ENCODE data around the gene CHKB.
"Not testable (repeated sequence)": the region's sequence is repeated elsewhere in the genome, so short reads cannot be mapped to it uniquely, and the experiment has no call there.

Gene CHKB

DNA sequence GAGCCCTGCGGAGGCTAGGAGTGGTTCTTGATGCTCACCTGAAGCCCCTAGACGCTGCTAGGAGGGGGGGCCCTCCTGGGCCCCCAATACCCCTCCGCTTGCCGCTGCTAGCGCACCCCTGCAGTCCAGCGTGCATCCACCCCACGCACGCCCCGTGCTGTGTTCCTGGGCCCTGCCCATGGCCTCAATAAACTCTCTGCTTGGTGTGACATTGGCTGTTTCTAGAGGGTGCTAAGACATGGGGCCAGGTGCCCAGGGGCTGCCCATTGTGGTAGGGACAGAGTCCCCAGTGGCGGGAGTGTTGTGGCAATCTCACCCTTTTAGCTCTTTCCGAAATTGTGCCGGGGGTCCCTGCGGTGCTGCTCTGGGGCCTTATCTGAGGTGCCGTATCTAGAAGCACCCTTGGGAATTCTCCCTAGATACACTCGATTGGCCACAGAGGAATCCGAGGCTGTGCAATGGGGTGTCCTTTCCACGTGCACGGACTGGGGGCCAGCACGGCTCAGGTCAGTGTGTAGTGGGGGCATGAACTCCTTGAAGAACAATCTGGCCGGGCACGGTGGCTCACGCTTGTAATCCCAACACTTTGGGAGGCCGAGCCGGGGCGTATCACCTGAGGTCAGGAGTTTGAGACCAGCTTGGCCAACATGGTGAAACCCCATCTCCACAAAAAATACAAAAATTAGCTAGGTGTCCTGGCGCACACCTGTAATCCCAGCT lies 28.9 kb upstream of the CHKB start:
- DNase-seq, result no peak

DNA sequence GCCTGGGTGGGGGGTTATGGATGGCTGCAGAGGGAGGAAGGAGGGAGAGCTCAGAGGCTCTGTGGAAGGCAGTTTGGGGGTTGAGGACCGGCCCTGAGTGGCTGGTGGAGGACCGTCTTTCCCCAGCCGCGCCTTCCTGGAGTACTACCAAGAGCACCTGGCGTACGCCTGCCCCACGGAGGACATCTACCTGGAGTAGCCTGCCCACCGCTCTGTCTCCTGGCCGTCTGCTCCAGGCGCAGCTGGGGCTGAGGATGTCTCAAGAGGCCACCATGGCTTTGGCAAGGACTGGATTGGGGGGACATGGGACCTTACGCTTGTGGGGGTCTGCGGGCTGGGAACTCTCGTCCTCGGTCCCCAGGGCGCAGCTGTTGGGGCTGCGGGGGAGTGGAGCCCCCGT lies 27.9 kb upstream of the CHKB start:
- DNase-seq, result no peak

DNA sequence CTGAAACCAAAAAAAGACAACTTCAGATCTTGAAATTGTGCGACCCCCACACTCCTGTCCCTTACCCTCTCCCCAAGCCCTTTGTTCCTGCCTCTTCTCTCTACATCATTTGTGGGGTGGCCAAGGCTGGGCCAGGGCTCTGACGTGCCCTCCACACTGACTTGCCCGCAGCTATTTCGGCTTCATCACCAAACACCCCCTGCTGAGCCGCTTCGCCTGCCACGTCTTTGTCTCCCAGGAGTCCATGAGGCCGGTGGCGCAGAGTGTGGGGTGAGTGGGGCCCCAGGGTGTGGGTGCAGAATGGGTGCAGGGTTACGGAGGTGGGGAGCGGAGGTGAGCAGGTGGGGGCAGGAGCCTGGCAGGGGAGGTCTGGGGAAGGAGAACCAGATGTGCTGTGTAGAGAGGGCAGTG lies 27.4 kb upstream of the CHKB start:
- DNase-seq, result no peak

DNA sequence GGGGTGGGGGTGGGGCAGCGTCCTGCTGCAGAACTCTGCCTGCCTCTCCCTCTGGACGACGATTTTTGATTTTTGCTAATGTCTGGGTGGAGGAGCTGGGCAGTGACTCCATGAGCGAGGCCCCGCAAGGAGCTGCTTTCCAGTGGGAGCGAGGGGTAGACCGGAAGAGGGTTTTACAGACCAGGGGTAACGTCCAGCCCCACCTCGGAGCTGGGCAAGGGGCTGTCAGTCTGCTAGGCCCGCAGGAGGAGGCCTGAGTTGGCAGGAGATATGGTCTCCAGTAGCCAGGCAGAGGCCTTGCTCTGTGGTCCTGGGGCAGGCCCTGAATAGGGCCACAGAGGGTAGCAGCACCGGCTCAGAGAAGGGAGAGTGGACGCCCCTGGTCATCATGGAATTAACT lies 26.9 kb upstream of the CHKB start:
- no peak for DNase-seq

DNA sequence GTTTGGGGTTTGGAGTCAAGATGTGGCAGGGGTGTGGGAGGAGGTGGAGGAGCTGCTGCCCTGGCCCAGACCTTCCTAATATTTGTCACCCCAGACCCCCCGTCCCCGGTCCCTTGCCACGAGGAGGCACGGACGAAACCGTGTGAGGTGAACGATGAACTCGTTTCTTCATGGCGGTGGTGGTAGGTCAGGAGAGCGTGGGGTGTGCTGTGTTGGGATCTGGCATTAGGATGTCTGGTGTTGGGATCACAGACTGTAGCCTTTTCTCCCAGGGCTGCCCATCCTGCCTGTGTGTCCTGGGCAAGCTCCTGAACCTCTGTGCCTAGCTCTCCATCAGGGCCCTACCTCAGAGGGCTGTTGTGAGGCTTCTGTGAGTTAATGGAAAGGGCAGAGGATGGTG lies 26.3 kb upstream of the CHKB start:
- no peak for DNase-seq

DNA sequence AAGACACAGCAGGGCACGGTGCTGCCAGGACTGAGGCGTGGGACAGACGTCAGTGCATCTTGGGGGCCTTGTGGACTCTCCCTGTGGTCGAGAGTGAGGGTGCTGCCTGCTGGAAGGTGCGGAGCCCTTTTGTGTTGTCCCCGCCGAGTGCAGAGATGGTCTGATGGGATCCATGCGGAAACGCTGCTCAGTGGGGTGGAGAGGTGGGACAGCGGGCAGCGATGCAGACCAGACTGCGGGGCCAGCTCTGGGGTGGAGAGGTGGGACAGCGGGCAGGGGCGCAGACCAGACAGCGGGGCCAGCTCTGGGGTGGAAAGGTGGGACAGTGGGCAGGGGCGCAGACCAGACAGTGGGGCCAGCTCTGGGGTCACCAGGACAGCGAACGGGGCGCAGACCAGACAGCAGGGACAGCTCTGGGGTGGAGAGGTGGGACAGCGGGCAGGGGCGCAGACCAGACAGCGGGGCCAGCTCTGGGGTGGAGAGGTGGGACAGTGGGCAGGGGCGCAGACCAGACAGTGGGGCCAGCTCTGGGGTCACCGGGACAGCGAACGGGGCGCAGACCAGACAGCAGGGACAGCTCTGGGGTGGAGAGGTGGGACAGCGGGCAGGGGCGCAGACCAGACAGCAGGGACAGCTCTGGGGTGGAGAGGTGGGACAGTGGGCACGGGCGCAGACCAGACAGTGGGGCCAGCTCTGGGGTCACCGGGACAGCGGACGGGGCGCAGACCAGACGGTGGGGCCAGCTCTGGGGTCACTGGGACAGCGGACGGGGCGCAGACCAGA lies 25.6 kb upstream of the CHKB start:
- not testable (repeated sequence) for DNase-seq

DNA sequence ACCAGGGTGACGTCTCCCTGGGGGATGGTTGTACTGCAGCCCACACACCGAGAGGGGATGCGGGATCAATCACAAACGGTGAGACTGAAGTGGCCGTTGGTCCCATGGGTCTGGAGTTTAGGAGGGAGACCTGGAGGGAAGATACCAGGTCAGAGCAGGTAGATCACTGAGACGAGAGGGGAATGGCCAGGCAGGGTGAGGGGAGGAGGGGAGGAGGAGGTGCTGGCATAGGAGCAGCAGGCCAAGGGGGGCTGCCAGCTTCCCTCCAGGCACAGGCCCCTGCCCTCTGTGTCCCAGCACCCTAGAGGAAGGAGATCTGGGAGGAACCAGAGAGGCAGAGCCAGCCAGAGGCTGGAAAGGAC lies 25.0 kb upstream of the CHKB start:
- no peak for DNase-seq

DNA sequence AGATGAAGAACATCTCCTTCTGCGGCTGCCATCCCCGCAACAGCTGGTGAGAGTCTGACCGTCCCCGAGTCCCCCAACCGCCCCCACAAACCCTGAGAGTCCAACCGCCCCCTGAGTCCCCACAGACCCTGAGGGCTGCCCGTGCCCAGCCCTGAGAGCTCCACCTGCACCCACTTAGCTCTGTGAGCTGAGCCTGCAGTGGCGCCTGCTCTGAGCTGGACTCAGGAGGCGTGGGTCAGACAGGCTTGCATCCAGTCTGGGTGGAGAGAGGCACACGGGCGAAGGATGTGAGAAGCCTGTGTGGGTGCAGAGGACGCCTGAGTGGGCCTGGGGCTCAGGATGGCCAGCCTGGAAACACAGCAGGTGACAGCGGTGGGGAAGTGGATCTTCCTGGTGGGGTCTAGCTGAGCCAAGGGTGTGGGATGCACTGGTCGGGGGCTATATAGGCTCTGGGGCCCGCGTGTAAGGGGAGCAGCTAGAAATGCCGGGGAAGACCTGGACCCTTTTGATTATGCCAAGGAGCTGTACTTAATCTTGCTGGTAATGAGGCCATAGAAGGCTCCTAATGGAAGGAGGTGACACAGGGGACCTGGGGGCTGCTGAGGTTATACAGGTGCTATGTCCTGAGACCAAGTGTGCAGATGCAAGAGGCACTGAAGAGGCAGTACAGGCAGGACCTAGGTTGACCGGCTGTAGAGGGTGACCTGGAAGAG lies 24.5 kb upstream of the CHKB start:
- DNase-seq, result no peak

DNA sequence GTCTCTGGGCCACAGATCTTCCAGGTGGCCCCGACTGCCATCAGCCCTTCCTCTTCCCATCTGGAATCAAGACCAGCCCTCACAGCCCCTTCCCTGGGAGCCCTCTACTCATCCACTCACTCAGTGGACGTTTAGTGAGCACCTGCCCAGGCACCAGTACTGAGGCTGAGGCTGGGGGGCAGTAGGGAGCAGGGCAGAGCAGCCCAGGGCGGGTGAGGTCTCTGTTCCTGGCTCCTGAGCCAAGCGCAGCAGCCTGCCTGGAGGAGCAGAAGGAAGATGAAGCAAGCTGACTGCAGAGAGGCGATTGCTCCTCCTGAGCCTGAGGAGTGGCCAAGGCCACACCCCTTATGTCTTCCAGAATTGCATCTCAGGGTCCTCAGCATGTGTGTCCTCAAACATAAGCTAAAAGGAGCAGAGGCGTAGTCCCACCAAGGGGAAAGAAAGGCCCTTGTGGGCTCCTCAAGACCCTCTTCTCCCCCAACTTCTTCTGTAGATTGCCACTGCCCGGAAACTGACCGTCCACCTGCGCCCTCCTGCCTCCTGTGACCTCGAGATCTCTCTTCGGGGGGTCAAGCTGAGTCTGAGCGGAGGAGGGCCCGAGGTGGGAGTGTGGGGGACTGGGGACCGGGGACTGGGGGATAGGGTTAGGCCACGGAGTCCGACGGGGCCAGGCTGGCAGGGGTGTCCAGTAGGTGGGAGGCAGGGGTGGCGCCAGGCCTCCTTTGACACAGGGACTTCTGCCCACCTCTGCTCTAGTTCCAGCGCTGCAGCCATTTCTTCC lies 23.7 kb upstream of the CHKB start:
- DNase-seq, result no peak

DNA sequence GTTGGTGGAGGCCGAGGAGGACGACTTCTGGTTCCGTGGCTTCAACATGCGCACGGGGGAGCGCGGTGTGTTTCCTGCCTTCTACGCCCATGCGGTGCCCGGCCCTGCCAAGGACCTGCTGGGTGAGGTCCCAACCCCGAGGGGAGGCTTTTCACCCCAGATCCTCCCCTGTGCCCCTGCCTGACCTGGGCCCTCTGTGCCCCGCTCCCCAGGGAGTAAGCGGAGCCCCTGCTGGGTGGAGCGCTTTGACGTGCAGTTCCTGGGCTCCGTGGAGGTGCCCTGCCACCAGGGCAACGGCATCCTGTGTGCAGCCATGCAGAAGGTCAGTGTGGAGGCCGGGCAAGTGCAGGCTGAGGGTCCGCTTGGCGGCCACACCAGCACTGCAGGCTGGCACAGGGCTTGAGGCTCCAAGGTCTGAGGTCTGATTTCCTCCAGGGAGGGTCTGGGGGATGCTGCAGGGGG lies 23.0 kb upstream of the CHKB start:
- DNase-seq, result no peak

DNA sequence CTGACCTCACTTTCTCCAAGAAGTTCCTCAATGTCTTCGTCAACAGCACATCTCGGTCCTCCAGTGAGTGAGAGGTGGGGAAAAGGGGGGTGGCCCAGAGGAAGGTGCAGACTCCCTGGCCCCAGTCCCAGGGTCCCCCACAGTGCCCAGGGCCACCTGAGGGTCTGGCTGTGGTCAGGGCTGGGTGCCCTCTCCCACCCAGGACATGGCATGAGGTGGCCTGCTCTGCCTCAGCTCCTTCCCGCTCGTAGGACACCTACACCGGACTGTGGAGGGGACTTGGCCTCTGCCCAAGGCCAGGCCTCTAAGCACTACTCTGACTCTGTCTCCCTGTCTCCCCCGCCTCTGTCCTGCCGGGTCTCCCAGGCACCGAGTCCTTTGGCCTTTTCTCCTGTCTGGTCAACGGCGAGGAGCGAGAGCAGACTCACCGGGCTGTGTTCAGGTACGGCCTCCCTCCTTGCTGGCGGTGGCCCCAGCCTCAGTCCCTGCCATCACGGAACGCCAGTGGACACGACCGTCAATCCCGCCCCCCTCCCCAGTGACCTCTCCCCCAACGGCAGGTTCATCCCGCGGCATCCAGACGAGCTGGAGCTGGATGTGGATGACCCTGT lies 22.5 kb upstream of the CHKB start:
- no peak for DNase-seq

DNA sequence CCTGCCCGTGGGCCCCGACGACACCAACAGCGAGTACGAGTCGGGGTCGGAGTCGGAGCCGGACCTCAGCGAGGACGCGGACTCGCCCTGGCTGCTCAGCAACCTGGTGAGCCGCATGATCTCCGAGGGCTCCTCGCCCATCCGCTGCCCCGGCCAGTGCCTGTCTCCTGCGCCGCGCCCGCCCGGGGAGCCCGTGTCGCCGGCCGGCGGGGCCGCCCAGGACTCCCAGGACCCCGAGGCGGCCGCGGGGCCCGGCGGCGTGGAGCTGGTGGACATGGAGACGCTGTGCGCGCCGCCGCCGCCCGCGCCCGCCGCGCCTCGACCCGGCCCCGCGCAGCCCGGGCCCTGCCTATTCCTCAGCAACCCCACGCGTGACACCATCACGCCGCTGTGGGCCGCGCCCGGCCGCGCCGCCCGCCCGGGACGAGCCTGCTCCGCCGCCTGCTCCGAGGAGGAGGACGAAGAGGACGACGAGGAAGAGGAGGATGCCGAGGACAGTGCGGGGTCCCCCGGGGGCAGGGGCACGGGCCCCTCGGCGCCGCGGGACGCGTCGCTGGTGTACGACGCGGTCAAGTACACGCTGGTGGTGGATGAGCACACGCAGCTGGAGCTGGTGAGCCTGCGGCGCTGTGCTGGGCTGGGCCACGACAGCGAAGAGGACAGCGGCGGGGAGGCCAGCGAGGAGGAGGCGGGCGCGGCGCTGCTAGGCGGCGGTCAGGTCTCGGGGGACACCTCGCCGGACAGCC lies 21.8 kb upstream of the CHKB start:
- no peak for DNase-seq

DNA sequence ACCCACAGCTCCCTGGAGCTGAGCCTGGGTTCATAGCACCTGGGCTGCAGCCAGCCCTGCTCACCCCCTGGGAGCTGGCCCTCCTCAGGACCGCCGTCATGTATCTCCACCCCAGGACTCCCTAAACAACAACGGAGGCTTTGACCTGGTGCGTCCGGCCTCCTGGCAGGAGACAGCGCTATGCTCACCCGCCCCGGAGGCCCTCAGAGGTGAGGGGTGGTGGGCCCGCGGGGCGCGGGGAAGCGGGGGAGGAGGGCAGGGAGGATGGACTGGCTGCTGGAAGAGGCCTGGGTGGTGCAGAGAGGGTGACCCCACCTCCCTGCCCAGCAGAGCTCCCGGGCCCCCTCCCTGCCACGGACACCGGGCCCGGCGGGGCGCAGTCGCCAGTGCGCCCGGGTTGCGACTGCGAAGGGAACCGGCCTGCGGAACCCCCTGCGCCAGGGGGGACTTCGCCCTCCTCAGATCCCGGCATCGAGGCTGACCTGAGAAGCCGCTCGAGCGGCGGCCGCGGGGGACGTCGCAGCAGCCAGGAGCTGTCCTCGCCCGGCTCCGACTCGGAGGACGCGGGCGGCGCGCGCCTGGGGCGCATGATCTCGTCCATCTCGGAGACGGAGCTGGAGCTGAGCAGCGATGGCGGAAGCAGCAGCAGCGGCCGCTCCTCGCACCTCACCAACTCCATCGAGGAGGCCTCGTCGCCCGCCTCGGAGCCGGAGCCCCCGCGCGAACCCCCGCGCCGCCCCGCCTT lies 21.0 kb upstream of the CHKB start:
- DNase-seq, result no peak

DNA sequence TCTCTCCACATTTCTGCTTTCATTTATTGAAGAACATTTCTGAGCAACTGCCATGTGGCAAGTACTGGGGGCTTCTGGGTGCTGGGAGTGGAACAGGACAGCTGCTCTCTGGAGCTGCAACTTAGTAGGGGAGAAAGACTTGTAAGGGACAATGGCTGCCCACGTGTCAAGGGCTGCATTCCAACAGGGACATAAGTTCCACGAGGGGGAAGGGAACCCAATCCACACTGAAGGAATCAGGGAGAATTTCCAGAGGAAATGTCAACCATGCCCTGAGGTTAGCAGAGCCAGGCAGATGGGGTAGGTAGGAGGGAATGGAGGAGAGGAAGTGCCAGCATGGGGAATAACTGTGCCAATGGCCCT lies 19.7 kb upstream of the CHKB start:
- no peak for DNase-seq

DNA sequence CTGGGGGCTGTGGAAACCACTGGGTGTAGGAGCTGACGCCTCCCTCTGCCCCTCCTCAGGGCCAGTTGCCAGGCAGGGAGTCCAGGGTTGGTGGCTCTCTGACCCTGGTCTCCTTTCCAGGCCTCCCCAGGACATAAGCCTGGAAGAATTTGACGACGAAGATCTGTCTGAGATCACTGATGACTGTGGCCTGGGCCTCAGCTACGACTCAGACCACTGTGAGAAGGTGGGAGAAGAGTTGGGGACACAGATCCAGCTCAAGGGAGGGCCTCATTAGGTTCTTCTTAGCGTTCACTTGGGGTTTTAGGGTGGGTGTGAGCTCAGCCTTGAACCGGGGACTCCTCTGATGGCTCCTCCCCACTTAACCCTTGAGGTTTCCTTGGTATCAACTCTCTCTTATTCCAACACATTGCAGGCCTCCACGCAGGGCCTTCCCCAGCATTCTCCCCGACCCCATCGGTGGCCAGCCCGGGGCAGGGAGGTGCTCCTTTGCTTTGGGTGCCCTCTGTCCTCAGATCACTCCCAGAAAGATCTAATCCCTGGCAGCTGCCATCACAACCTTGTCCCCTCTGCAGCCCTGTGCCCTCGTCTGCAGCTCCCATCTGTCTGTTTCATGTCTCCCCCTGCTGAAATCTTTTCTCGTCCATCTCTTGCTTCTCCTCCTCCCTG lies 19.2 kb upstream of the CHKB start:
- DNase-seq, result no peak

DNA sequence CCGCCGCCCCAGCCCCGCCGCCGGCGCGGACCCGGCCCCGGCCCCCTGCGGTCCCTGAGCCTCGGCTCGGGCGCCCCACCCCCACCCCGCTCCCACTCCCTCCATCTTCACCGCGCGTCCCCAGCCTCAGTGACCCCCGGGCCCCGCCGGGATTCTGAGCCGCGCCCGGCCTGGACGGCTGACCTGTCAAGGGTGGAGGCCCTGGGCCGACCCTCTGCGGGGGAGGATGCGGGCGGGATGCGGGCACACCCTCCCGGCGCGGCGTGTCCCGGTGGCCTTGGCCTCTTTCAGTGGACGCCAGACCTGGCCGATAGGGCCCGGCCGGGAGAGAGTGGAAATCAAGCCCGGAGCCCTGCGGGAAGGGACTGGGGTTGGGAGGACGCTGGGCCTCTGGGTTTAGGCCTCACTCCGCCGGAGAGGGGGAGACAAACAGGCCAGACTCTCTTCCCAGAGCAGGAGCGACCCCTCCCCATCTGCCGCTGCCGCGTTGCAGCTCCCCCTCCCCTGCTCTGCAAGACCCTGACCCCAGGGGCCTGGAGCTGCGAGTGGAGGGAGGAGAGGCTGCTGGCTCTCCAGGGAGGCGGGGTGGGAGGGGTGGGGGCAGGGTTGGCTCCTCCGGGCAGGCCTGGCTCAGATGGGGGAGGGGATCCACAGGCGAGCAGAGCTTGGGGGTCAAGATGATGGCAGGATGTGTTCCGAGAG lies 18.5 kb upstream of the CHKB start:
- no peak for DNase-seq

DNA sequence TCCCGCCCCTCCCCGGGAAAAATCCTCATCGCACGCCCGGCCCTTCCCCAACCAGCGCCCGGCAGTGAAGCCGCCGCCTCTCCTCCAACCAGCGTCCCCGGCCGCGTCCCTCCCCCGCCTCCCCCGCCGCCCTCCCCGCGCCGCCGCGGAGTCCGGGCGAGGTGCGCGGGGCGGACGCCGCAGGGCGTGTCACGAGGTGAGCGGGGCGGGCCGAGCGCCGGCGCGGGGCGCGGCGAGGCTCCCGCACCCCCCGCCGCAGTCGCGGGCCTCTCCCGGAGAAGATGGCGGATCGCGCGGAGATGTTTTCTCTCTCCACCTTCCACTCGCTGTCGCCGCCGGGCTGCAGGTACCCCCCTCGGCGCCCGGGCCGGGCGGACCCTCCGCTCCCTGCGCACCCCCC lies 17.9 kb upstream of the CHKB start, which contains the start of gene MAPK8IP2:
Gene MAPK8IP2, plus strand, starts transcription at position 256 of the 400 bp plus-strand sequence. Its CDS starts 26 bp downstream, at position 282.
- DNase-seq, result no peak

DNA sequence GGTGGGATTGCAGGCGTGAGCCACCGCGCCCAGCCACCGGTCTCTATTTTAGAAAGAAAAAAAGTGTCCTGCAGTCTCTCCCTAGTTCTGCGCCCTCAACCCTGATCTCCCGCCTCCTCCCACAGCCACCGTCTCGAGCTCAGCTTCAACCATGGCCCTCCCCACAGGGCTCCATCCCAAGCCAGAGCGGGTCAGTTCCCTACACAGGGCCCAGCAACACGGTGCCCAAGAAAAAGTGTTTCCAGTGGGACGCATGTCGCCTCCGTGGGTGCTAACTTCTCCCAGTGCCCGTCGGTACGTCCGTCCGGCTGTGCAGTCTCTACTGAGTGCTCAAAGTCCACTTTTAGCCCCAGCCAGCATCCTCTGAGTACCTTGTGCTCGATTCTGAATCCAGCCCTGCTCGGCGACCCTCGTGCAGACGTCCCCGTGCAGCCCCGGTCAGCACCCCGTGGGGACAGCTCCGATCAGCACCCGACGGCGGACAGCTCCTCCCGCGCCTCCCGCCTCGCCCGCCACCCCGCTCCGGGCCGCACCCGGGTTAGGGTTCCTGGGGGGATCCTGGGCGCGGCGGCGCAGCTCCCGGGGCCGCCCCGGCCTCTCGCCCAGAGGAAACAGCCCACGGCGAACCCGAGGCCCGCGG lies 17.3 kb upstream of the CHKB start:
- DNase-seq, result peak; percentile 18 to 34

DNA sequence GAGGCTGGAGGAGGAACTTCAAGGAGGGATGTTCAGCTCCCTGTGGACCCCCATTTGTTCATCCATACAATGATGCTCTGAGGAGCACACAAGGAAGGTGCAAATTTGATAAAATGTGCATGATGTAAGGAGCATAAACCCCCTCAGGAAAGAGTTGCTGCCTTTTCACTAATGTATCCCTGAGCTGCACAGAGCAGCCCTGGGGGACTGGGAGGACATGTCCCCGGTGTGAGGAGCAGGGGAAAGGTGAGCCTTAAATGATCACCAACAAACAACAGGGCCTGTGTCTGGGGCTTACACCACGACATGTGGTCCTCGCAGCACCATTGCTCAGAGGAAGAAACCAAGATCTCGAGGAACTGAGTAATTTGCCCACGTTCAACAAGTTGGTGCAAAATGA lies 14.4 kb upstream of the CHKB start:
- no peak for DNase-seq
